Ammon's horn (tissue), 1 donor: ENCODE measurements around the gene ADCYAP1R1.
"Not testable (repeated sequence)": the region's sequence is repeated elsewhere in the genome, so short reads cannot be mapped to it uniquely, and the experiment has no call there.

ENCODE experiments used
- DNase-seq: peaks from one replicate; pipeline ENCODE4 v3.0.0-alpha.2; 2016; ENCODE audit warnings: low spot score

The ADCYAP1R1 gene

DNA sequence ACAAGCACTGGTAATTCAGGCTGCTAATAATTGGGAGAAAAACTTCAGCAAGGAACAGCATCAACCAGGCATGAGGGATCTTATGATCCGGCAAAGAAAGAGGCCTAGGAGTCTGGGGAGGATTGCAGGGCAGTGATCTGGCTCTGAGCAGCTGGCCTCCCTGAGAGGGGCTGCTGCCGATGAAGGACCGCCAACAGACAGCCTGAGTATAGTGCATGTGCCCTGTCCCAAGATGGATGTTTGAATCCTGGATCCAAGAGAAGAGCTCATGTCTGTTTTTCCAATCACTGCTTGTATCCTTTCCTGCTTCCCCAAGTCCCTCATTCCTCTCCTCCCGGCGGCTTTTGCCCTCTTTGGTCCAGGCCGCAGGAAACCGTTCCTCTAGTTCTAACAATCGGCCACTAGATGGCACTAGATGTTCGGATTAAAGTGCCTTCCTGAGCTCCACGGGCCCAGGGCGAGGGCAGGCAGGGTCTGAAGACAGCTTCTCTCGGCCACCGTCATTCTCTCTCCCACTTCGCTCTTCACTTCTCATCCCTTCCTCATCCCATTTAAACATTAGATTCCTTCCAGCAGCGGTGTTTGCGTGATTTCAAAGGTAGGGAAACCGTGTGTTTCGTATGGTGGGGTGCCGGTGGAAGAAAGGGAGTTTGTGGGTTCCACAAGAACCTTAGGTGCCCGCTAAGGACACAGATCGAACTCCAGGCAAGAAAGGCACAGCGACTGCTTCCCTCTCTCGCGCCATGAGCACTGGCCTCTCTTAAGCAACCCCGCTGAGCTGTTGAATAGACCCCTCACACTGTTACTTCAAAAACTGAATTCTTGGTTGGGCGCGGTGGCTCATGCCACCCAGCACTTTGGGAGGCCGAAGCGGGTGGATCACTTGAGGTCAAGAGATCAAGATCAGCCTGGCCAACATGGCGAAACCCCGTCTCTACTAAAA is 82.4 kb downstream of the ADCYAP1R1 start:
- DNase-seq: peak; percentile 85

DNA sequence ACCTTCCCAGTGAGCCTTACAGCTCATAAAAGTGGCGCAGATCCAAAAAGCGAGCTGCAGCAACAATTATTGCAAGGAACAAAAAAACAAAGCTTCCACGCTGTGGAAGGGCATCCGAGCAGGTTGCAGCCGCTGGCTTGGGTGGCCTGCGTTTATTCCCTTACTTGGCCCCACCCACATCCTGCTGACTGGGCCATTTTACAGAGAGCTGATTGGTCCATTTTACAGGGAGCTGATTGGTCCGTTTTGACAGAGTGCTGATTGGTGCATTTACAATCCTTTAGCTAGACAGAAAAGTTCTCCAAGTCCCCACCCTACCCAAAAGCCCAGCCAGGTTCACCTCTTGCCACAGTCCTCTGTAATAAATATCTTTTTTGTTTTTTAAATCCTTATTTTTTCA is 85.1 kb downstream of the ADCYAP1R1 start:
- no peak for DNase-seq

- DNase-seq: no peak
Observed at GRCh38 chr7:31145339-31145738, 93.2 kb downstream of the ADCYAP1R1 start.

DNA sequence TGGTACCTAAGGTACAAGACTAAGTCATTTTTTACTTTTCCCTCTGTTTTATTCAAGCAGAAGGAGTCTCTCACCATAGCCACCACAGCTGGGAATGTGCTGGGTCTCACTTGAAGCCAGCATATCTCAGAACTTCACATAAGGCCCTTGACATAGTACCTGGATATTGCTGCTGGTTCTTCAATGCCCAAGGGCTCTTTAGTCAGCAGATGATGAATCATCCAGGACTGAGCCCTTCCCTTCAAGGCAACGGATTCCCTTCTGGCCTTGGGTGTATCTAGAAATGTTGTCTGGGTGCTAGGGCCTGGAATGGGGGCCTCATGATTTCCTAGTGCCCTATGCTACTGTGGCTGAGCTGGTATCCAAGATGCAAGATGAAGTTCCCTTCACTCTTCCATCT is 93.9 kb downstream of the ADCYAP1R1 start:
- DNase-seq: no peak

DNA sequence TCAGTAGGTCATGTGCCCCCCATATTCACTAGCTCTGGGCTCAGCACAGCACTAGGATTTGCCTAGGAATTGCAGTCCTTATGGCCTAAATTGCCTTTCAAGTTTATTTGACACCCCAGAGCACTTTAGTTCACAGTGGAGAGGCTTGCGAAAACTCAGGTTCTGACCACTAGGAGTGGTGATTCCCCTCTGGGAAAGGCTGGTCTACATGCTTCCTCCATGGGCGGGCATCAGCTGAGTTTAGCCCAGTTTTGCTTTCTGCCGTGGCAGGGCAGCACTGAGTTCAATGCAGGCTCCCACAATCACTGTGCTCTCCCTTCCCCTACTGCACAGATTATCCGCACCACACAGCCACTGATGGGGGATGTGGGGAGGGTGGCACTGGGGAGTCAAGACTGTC is 94.4 kb downstream of the ADCYAP1R1 start:
- no peak for DNase-seq

- DNase-seq: no peak
Observed at GRCh38 chr7:31151849-31152248, 99.7 kb downstream of the ADCYAP1R1 start.

DNA sequence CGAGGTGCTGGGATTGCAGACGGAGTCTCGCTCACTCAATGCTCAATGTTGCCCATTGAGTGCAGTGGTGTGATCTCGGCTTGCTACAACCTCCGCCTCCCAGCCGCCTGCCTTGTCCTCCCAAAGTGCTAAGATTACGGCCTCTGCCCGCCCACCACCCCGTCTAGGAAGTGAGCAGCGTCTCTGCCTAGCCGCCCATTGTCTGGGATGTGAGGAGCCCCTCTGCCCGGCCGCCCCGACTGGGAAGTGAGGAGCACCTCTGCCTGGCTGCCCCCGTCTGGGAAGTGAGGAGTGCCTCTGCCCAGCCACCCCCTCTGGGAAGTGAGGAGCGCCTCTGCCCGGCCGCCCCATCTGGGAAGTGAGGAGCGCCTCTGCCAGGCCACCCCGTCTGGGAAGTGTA is 101.2 kb downstream of the ADCYAP1R1 start:
- not testable (repeated sequence) for DNase-seq

GRCh38 chr7:31160941-31161340 is 108.8 kb downstream of the ADCYAP1R1 start:
- DNase-seq: no peak
